ENCODE results near the gene MAGOH. TPM values are rescaled to one million over a fixed set of nuclear protein-coding genes. Genes with fewer than 3 reads are reported as not detected.
"Not testable (repeated sequence)": the region's sequence is repeated elsewhere in the genome, so short reads cannot be mapped to it uniquely, and the experiment has no call there.

Gene MAGOH
- total RNA-seq, 4 donors from 2014 or later = 28.2 to 37.6 (median 32.7) TPM

DNA sequence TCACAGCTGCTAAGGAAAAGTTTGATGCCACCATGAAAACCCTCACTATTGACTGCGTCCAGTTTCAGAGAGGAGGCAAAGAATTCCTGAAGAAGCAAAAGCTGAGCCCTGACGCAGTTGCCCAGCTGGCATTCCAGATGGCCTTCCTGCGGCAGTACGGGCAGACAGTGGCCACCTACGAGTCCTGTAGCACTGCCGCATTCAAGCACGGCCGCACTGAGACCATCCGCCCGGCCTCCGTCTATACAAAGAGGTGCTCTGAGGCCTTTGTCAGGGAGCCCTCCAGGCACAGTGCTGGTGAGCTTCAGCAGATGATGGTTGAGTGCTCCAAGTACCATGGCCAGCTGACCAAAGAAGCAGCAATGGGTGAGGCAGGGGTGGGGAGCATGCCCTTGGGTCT is 27.4 kb downstream of the MAGOH start:
- 94% methylated on average over 11 of the region's 11 CpGs for WGBS
- no peak for DNase-seq (ENCODE audit: extremely low spot score)
- TF ChIP-seq, protein P1, sequence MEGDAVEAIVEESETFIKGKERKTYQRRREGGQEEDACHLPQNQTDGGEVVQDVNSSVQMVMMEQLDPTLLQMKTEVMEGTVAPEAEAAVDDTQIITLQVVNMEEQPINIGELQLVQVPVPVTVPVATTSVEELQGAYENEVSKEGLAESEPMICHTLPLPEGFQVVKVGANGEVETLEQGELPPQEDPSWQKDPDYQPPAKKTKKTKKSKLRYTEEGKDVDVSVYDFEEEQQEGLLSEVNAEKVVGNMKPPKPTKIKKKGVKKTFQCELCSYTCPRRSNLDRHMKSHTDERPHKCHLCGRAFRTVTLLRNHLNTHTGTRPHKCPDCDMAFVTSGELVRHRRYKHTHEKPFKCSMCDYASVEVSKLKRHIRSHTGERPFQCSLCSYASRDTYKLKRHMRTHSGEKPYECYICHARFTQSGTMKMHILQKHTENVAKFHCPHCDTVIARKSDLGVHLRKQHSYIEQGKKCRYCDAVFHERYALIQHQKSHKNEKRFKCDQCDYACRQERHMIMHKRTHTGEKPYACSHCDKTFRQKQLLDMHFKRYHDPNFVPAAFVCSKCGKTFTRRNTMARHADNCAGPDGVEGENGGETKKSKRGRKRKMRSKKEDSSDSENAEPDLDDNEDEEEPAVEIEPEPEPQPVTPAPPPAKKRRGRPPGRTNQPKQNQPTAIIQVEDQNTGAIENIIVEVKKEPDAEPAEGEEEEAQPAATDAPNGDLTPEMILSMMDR (IDR thresholded peaks at IDR 0.05) = no peak
- TF ChIP-seq POLR2AphosphoS5 (IDR thresholded peaks at IDR 0.05) (no peak), POLR2A (IDR thresholded peaks at IDR 0.05; ENCODE audit: low read depth) (no peak), EP300 (IDR thresholded peaks at IDR 0.05) (no peak)
- peaks cover 50 to 100% (median 90%) of the 10 kb centered on the region in 4 donors for H3K36me3 ChIP-seq
- H3K4me1 ChIP-seq = no peaks in the 10 kb centered on the region
- no peaks in the 10 kb centered on the region for H3K27me3 ChIP-seq
- peaks cover 0 to 4% (median 0%) of the 10 kb centered on the region in 4 donors for H3K9me3 ChIP-seq
- H3K4me3 ChIP-seq = no peak overlapping the region
- H3K27ac ChIP-seq (replicated peaks in 1 of 4) = no peak overlapping the region
- intact Hi-C loops (cut with DNase I) = no loop called here

DNA sequence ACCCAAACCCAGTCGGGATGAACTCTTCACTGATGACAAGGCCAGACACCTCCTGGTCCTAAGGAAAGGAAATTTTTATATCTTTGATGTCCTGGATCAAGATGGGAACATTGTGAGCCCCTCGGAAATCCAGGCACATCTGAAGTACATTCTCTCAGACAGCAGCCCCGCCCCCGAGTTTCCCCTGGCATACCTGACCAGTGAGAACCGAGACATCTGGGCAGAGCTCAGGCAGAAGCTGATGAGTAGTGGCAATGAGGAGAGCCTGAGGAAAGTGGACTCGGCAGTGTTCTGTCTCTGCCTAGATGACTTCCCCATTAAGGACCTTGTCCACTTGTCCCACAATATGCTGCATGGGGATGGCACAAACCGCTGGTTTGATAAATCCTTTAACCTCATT is 28.0 kb downstream of the MAGOH start:
- TF ChIP-seq EP300 (IDR thresholded peaks at IDR 0.05) (no peak), POLR2A (IDR thresholded peaks at IDR 0.05; ENCODE audit: low read depth) (no peak), POLR2AphosphoS5 (IDR thresholded peaks at IDR 0.05) (no peak)
- TF ChIP-seq, protein P1 (IDR thresholded peaks at IDR 0.05) = no peak
- H3K36me3 ChIP-seq = peaks cover 52 to 100% (median 87%) of the 10 kb centered on the region in 4 donors
- no peak overlapping the region for H3K4me3 ChIP-seq
- H3K27ac ChIP-seq (replicated peaks in 1 of 4) = no peak overlapping the region
- intact Hi-C loops (cut with DNase I) = no loop called here
- H3K9me3 ChIP-seq = peaks cover 0 to 4% (median 0%) of the 10 kb centered on the region in 4 donors
- H3K4me1 ChIP-seq = no peaks in the 10 kb centered on the region
- H3K27me3 ChIP-seq = no peaks in the 10 kb centered on the region
- 95% methylated on average over 7 of the region's 7 CpGs for WGBS
- DNase-seq (ENCODE audit: extremely low spot score) = no peak

DNA sequence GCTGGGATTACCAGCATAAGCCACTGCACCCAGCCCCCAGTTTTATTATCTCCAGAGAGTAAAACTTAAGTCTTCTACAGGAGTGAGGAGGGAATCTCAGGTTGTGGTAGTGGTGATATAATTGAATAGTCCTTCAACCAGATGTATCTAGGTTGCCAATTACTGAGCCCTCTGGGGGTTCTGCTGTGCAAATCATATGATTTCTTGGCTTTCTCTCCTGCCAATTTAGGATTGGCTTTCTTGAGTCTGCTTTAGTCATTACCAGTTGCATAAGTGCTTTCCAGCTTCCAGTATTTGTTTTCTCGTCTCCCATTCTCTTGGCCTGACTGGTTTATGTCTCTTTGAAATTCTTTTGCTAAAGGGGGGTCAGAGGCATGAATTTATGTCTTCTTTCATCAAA is 30.6 kb downstream of the MAGOH start:
- 88% methylated on average over 1 of the region's 1 CpG for WGBS
- intact Hi-C loops (cut with DNase I) = no loop called here
- no peak overlapping the region for H3K4me3 ChIP-seq
- no peak for DNase-seq (ENCODE audit: extremely low spot score)
- H3K4me1 ChIP-seq = no peaks in the 10 kb centered on the region
- peaks cover 46 to 100% (median 76%) of the 10 kb centered on the region in 4 donors for H3K36me3 ChIP-seq
- H3K9me3 ChIP-seq = peaks cover 0 to 4% (median 0%) of the 10 kb centered on the region in 4 donors
- no peaks in the 10 kb centered on the region for H3K27me3 ChIP-seq
- no peak for TF ChIP-seq POLR2AphosphoS5 (IDR thresholded peaks at IDR 0.05)
- no peak for TF ChIP-seq POLR2A (IDR thresholded peaks at IDR 0.05; ENCODE audit: low read depth)
- TF ChIP-seq, protein P1 (IDR thresholded peaks at IDR 0.05) = no peak
- TF ChIP-seq EP300 (IDR thresholded peaks at IDR 0.05) = no peak
- no peak overlapping the region for H3K27ac ChIP-seq (replicated peaks in 1 of 4)

DNA sequence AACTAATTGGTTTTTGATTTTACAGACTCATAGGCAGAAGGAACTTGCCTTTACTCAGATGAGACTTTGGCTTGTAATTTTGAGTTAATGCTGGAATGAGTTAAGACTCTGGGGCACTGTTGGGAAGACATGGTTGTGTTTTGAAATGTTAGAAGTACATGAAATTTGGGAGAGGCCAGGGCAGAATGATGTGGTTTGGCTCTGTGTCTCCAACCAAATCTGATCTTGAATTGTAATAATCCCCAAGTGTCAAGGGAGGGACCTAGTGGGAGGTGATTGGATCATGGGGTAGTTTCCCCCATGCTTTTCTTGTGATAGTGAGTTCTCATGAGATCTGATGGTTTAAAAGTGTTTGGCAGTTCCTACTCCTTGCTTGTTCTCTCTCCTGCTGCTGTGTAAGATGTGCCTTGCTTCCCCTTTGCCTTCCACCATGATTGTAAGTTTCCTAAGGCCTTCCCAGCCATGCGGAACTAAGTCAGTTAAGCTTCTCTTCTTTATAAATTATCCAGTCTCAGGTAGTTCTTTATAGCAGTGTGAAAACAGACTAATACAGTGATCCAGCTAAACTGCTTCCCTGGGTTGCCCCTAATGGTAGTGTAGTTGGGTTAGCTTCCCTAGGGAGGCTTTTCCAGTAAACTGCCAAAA is 31.5 kb downstream of the MAGOH start:
- Histone ChIP-seq H3K4me1 (no peaks in the 10 kb centered on the region), H3K27me3 (no peaks in the 10 kb centered on the region), H3K4me3 (no peak overlapping the region), H3K27ac (replicated peaks in 1 of 4) (no peak overlapping the region), H3K9me3 (peaks cover 0 to 4% (median 0%) of the 10 kb centered on the region in 4 donors), H3K36me3 (peaks cover 46 to 100% (median 77%) of the 10 kb centered on the region in 4 donors)
- WGBS = 50% methylated on average over 1 of the region's 1 CpG
- TF ChIP-seq, protein P1 (IDR thresholded peaks at IDR 0.05) = no peak
- TF ChIP-seq POLR2AphosphoS5 (IDR thresholded peaks at IDR 0.05) (no peak), EP300 (IDR thresholded peaks at IDR 0.05) (no peak), POLR2A (IDR thresholded peaks at IDR 0.05; ENCODE audit: low read depth) (no peak)
- intact Hi-C loops (cut with DNase I) = no loop called here
- no peak for DNase-seq (ENCODE audit: extremely low spot score)

DNA sequence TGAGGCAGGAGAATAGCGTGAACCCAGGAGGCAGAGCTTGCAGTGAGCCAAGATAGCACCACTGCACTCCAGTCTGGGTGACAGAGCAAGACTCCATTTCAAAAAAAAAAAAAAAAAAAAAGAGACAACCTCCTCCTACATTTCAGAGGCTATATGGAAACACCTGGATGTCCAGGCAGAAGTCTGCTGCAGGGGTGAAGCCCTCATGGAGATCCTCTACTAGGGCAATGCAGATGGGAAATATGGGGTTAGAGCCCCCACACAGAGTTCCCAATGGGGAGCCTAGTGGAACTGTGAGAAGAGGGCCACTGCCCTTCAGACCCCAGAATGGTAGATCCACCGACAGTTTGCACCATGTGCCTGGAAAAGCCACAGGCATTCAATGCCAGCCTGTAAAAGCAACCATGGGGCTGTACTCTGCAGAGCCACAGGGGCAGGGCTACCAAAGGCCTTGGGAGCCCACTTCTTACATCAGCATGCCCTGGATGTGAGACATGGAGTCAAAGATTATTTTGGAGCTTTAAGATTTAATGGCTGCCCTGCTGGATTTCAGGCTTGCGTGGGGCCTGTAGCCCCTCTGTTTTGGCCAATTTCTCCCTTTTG is 32.1 kb downstream of the MAGOH start:
- peaks cover 45 to 100% (median 74%) of the 10 kb centered on the region in 4 donors for H3K36me3 ChIP-seq
- 100% methylated on average over 2 of the region's 3 CpGs for WGBS
- H3K4me1 ChIP-seq; intact Hi-C loops (cut with DNase I); H3K27ac ChIP-seq (replicated peaks in 1 of 4); DNase-seq (ENCODE audit: extremely low spot score); H3K27me3 ChIP-seq; H3K4me3 ChIP-seq; H3K9me3 ChIP-seq: not testable (repeated sequence)

DNA sequence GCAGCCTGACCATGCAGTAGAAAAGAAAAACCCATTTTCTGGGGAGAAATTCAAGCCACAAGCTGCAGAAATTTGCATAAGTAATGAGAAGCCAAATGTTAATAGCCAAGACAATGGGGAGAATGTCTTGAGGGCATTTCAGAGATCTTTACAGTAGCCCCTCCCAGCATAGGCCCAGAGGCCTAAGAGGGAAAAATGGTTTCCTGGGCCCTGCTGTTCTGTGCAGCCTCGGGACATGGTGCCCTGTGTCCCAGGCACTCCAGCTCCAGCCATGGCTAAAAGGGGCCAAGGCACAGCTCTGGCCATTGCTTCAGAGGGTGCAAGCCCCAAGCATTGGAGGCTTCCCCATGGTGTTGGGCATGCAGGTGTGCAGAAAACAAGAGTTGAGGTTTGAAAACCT is 32.8 kb downstream of the MAGOH start:
- H3K27ac ChIP-seq (replicated peaks in 1 of 4); DNase-seq (ENCODE audit: extremely low spot score); H3K4me3 ChIP-seq; H3K9me3 ChIP-seq; H3K27me3 ChIP-seq; H3K4me1 ChIP-seq; intact Hi-C loops (cut with DNase I): not testable (repeated sequence)
- H3K36me3 ChIP-seq = peaks cover 38 to 100% (median 73%) of the 10 kb centered on the region in 4 donors
- WGBS = 100% methylated on average over 1 of the region's 1 CpG

Measured in esophagus muscularis mucosa (tissue), 4 donors.